ENCODE data around the gene CCDC183. TPM values are rescaled to one million over a fixed set of nuclear protein-coding genes. Genes with fewer than 3 reads are reported as not detected.

Gene CCDC183
- total RNA-seq, 1 donor from 2014 or later: 1.2 TPM

Small RNA genes within 50 kb of the gene (microRNA-seq; reads per million reads assigned to microRNA genes)
- gene MIR4292 (ENCODE audit: unreplicated experiment) (not detected), gene MIR6722 (ENCODE audit: unreplicated experiment) (not detected)

Other genes with a start within 250 kb of the CCDC183 start
- gene EGFL7, start 133.4 kb upstream of the CCDC183 start, total RNA-seq (ENCODE audit: unreplicated experiment): 945 TPM
- gene AGPAT2, start 108.9 kb upstream of the CCDC183 start, total RNA-seq (ENCODE audit: unreplicated experiment): 38.9 TPM
- 293 TPM for gene DIPK1B, start 83.8 kb upstream of the CCDC183 start, total RNA-seq (ENCODE audit: unreplicated experiment)
- not detected for gene LCN10, start 53.4 kb upstream of the CCDC183 start, total RNA-seq (ENCODE audit: unreplicated experiment)
- gene LCN6, start 47.8 kb upstream of the CCDC183 start, total RNA-seq (ENCODE audit: unreplicated experiment): not detected
- not detected for gene LCN8, start 38.1 kb upstream of the CCDC183 start, total RNA-seq (ENCODE audit: unreplicated experiment)
- 0.49 TPM for gene LCN15, start 31.8 kb upstream of the CCDC183 start, total RNA-seq (ENCODE audit: unreplicated experiment)
- 73.0 TPM for gene TMEM141, start 5.0 kb upstream of the CCDC183 start, total RNA-seq (ENCODE audit: unreplicated experiment)
- gene RABL6, start 11.6 kb downstream of the CCDC183 start, total RNA-seq (ENCODE audit: unreplicated experiment): 88.4 TPM
- gene AJM1, start 46.1 kb downstream of the CCDC183 start, total RNA-seq (ENCODE audit: unreplicated experiment): 0.80 TPM
- gene PHPT1, start 53.1 kb downstream of the CCDC183 start, total RNA-seq (ENCODE audit: unreplicated experiment): 134 TPM
- gene MAMDC4, start 56.0 kb downstream of the CCDC183 start, total RNA-seq (ENCODE audit: unreplicated experiment): 10.0 TPM
- 286 TPM for gene EDF1, start 70.0 kb downstream of the CCDC183 start, total RNA-seq (ENCODE audit: unreplicated experiment)
- gene TRAF2, start 90.2 kb downstream of the CCDC183 start, total RNA-seq (ENCODE audit: unreplicated experiment): 21.7 TPM
- 100.0 TPM for gene FBXW5, start 148.4 kb downstream of the CCDC183 start, total RNA-seq (ENCODE audit: unreplicated experiment)
- gene C8G, start 148.9 kb downstream of the CCDC183 start, total RNA-seq (ENCODE audit: unreplicated experiment): 1.1 TPM
- gene LCN12, start 155.9 kb downstream of the CCDC183 start, total RNA-seq (ENCODE audit: unreplicated experiment): 1.5 TPM
- gene PTGDS, start 181.2 kb downstream of the CCDC183 start, total RNA-seq (ENCODE audit: unreplicated experiment): not detected
- not detected for gene LCNL1, start 186.7 kb downstream of the CCDC183 start, total RNA-seq (ENCODE audit: unreplicated experiment)
- 8.3 TPM for gene PAXX, start 196.1 kb downstream of the CCDC183 start, total RNA-seq (ENCODE audit: unreplicated experiment)
- not detected for gene CLIC3, start 200.2 kb downstream of the CCDC183 start, total RNA-seq (ENCODE audit: unreplicated experiment)
- 2.1 TPM for gene ABCA2, start 231.9 kb downstream of the CCDC183 start, total RNA-seq (ENCODE audit: unreplicated experiment)
- gene FUT7, start 235.8 kb downstream of the CCDC183 start, total RNA-seq (ENCODE audit: unreplicated experiment): not detected
- 116 TPM for gene NPDC1, start 249.8 kb downstream of the CCDC183 start, total RNA-seq (ENCODE audit: unreplicated experiment)

Measured in endothelial cell (in vitro differentiated cells).